OCI-LY1 (cell line): ENCODE results near the gene PLEKHG3.

Experiments used
- H2AFZ ChIP-seq: fragments of 200-600 bp; sonication (generic), shearing (Covaris generic); 2 replicates; pipeline ENCODE4 v1.6.0; 2014; ENCODE audit warnings: antibody characterized with exemption, mild to moderate bottlenecking, low read length
- H3F3A ChIP-seq: fragments of 200-600 bp; sonication (generic), shearing (Covaris generic); 2 replicates; pipeline ENCODE4 v1.6.0; 2014; ENCODE audit warnings: mild to moderate bottlenecking, antibody characterized with exemption, low read length, moderate library complexity; ENCODE audit not compliant: insufficient read depth
- H3K27ac ChIP-seq: fragments of 200-600 bp; sonication (generic); 2 replicates; pipeline ENCODE4 v1.5.1; 2014; ENCODE audit warnings: low read length, mixed run types, mild to moderate bottlenecking, low read depth; ENCODE audit not compliant: poor library complexity, severe bottlenecking
- H3K27me3 ChIP-seq: fragments of 200-600 bp; sonication (generic); 2 replicates; pipeline ENCODE4 v1.6.0; 2014; ENCODE audit warnings: antibody characterized with exemption, mild to moderate bottlenecking, low read length, moderate library complexity; ENCODE audit not compliant: insufficient read depth
- H3K36me3 ChIP-seq: fragments of 200-600 bp; sonication (generic); 2 replicates; pipeline ENCODE4 v1.6.1; 2014; ENCODE audit warnings: mild to moderate bottlenecking, antibody characterized with exemption, low read length, moderate library complexity, mixed read lengths; ENCODE audit not compliant: insufficient read depth
- H3K4me1 ChIP-seq: fragments of 200-600 bp; sonication (generic); 2 replicates; pipeline ENCODE4 v1.5.1; 2014; ENCODE audit warnings: mild to moderate bottlenecking, low read length, moderate library complexity; ENCODE audit not compliant: insufficient read depth, severe bottlenecking
- H3K4me2 ChIP-seq: fragments of 200-600 bp; sonication (generic), shearing (Covaris generic); 2 replicates; pipeline ENCODE4 v1.6.1; 2014; ENCODE audit warnings: low read length
- H3K4me3 ChIP-seq: fragments of 200-600 bp; sonication (generic); 2 replicates; pipeline ENCODE4 v1.5.1; 2014; ENCODE audit warnings: low read length, low read depth, mild to moderate bottlenecking, mixed read lengths; ENCODE audit not compliant: poor library complexity, severe bottlenecking
- H3K79me2 ChIP-seq: fragments of 200-600 bp; shearing (Covaris generic); 2 replicates; pipeline ENCODE4 v1.6.1; 2016; ENCODE audit warnings: mixed run types, low read length, mixed read lengths; ENCODE audit not compliant: insufficient read depth
- H3K9ac ChIP-seq: fragments of 200-600 bp; sonication (generic), shearing (Covaris generic); 2 replicates; pipeline ENCODE4 v1.6.1; 2014; ENCODE audit warnings: mild to moderate bottlenecking, low read length, mixed read lengths
- H3K9me2 ChIP-seq: fragments of 200-600 bp; sonication (generic), shearing (Covaris generic); 2 replicates; pipeline ENCODE4 v1.6.1; 2014; ENCODE audit warnings: low read depth, mild to moderate bottlenecking, low read length, mixed read lengths
- H3K9me3 ChIP-seq: fragments of 200-600 bp; shearing (Covaris generic); 2 replicates; pipeline ENCODE4 v1.6.1; 2014; ENCODE audit warnings: low read length, mixed read lengths
- H4K20me1 ChIP-seq: fragments of 200-600 bp; sonication (generic), shearing (Covaris generic); 2 replicates; pipeline ENCODE4 v1.6.0; 2016; ENCODE audit warnings: mild to moderate bottlenecking, low read length; ENCODE audit not compliant: insufficient read depth
- EZH2 ChIP-seq: fragments of 200-600 bp; sonication (generic), shearing (Covaris generic); IDR thresholded peaks from 2 replicates; pipeline ENCODE4 v1.8.0; 2017; ENCODE audit warnings: borderline replicate concordance, mixed run types, mild to moderate bottlenecking, antibody characterized with exemption, low read length, moderate library complexity, mixed read lengths
- TF ChIP-seq, protein P1 (sequence below): fragments of 200-600 bp; sonication (generic), shearing (Covaris generic); IDR thresholded peaks from 2 replicates; pipeline ENCODE4 v1.5.1; 2017; ENCODE audit warnings: mild to moderate bottlenecking, antibody characterized with exemption, low read length, moderate library complexity, mixed read lengths

The PLEKHG3 gene

DNA sequence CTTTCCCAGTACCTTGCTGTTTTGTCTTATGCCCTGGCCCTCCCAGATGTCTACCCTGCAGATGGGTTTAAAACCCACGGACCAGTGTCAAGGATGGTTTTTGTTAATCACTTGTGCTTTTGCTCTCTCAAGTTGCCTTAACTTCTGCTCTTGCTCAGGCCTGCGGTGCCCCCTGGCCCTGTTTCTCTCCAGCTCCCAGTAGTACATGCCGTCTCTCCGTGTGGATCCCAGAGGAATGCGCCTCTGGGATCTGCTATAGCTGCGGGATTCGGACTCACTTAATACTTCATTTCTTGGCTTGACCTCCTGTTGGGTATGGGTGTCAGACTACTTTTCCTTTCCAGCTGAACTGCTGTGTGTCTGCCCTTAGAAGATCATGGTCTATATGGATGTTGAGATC, 14.5 kb downstream of the PLEKHG3 start:
- Histone ChIP-seq H2AFZ (no peak overlapping the region), H3K27ac (no peak overlapping the region), H4K20me1 (no peaks in the 10 kb centered on the region), H3K9ac (no peak overlapping the region), H3K9me2 (no peaks in the 10 kb centered on the region), H3K27me3 (no peaks in the 10 kb centered on the region; the same call in 1 of the 2 replicates), H3K9me3 (peaks cover 6% of the 10 kb centered on the region; the same call in 1 of the 2 replicates), H3F3A (no peaks in the 10 kb centered on the region), H3K4me1 (no peaks in the 10 kb centered on the region), H3K36me3 (no peaks in the 10 kb centered on the region), H3K4me2 (no peak overlapping the region), H3K4me3 (no peak overlapping the region), H3K79me2 (no peaks in the 10 kb centered on the region)
- TF ChIP-seq, protein P1, sequence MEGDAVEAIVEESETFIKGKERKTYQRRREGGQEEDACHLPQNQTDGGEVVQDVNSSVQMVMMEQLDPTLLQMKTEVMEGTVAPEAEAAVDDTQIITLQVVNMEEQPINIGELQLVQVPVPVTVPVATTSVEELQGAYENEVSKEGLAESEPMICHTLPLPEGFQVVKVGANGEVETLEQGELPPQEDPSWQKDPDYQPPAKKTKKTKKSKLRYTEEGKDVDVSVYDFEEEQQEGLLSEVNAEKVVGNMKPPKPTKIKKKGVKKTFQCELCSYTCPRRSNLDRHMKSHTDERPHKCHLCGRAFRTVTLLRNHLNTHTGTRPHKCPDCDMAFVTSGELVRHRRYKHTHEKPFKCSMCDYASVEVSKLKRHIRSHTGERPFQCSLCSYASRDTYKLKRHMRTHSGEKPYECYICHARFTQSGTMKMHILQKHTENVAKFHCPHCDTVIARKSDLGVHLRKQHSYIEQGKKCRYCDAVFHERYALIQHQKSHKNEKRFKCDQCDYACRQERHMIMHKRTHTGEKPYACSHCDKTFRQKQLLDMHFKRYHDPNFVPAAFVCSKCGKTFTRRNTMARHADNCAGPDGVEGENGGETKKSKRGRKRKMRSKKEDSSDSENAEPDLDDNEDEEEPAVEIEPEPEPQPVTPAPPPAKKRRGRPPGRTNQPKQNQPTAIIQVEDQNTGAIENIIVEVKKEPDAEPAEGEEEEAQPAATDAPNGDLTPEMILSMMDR: no peak
- no peak for TF ChIP-seq EZH2

DNA sequence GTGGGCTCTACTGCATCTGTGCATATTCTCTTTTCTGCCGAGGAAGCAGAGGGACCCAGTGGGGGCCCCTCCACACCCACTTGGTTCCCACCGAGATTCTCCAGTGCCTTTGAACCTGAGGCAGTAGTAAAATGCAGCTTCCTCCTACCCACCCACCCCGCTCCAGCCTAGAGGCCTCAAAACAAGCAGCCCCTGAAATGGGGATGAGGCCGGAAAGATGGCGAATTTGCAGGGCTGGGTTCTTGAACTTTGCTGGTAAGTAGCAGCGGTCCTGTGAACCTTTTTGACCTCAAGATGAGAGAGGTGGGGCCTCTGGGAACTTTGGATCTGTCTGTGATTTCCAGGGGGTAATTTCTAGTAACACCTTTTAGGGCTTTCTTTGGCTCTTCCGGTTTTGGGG, 15.4 kb downstream of the PLEKHG3 start:
- H4K20me1 ChIP-seq: no peaks in the 10 kb centered on the region
- no peaks in the 10 kb centered on the region; the same call in 1 of the 2 replicates for H3K27me3 ChIP-seq
- no peak overlapping the region for H3K4me2 ChIP-seq
- no peak overlapping the region for H3K4me3 ChIP-seq
- no peak overlapping the region for H3K27ac ChIP-seq
- H3K9me3 ChIP-seq: no peaks in the 10 kb centered on the region
- no peaks in the 10 kb centered on the region for H3K4me1 ChIP-seq
- H3K79me2 ChIP-seq: no peaks in the 10 kb centered on the region
- no peaks in the 10 kb centered on the region for H3F3A ChIP-seq
- H3K9me2 ChIP-seq: no peaks in the 10 kb centered on the region
- no peak overlapping the region for H3K9ac ChIP-seq
- no peak overlapping the region for H2AFZ ChIP-seq
- TF ChIP-seq EZH2: no peak
- TF ChIP-seq, protein P1: no peak
- H3K36me3 ChIP-seq: no peaks in the 10 kb centered on the region

DNA sequence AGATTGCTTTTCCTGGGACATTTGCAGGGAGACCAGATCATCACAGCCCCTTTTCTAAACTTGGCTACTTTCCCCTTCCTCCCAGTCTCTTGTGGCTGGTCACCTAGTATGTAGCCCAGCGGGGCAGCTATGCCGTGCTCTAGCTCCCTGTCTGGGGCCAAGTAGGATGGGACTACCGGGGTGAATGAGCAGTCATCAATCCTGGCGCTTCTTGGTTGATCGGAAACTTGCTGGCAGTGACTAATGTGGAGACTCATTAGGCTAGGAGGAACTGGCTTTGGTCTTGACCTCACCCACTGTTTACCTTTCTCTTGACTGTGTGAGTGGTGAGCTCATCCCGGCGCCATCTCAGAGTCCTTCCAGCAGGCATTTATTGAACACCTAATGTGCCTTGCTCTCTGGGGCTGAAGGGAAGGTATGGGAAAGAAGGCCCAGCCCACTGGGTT, 15.9 kb downstream of the PLEKHG3 start:
- Histone ChIP-seq H3K4me3 (no peak overlapping the region), H3K9me2 (no peaks in the 10 kb centered on the region), H3K4me2 (no peak overlapping the region), H4K20me1 (no peaks in the 10 kb centered on the region), H3K9me3 (no peaks in the 10 kb centered on the region), H2AFZ (no peak overlapping the region), H3K27ac (no peak overlapping the region), H3F3A (no peaks in the 10 kb centered on the region), H3K27me3 (no peaks in the 10 kb centered on the region; the same call in 1 of the 2 replicates), H3K4me1 (no peaks in the 10 kb centered on the region), H3K79me2 (no peaks in the 10 kb centered on the region), H3K9ac (no peak overlapping the region), H3K36me3 (no peaks in the 10 kb centered on the region)
- no peak for TF ChIP-seq EZH2
- TF ChIP-seq, protein P1: no peak
